Esophagus mucosa (tissue), 1 donor: ENCODE results near the gene MFRP. TPM values are rescaled to one million over a fixed set of nuclear protein-coding genes. Genes with fewer than 3 reads are reported as not detected.

Experiments
- ATAC-seq: fragments of 200-7000 bp; cut with Tn5 transposase; one replicate; pipeline ENCODE4 v1.9.1; 2020
- total RNA-seq: library from RNA; stranded (reverse); gene quantifications from one replicate; pipeline ENCODE4 v1.2.4, GENCODE V29; 2023
- donor health status: DM: yes; HTN: yes; CAD: no.

The MFRP gene
- total RNA-seq, 1 donor from 2014 or later: not detected

- no peak for ATAC-seq
These were observed 26.8 kb upstream of the MFRP start for GRCh38 chr11:119373059-119373920.

DNA sequence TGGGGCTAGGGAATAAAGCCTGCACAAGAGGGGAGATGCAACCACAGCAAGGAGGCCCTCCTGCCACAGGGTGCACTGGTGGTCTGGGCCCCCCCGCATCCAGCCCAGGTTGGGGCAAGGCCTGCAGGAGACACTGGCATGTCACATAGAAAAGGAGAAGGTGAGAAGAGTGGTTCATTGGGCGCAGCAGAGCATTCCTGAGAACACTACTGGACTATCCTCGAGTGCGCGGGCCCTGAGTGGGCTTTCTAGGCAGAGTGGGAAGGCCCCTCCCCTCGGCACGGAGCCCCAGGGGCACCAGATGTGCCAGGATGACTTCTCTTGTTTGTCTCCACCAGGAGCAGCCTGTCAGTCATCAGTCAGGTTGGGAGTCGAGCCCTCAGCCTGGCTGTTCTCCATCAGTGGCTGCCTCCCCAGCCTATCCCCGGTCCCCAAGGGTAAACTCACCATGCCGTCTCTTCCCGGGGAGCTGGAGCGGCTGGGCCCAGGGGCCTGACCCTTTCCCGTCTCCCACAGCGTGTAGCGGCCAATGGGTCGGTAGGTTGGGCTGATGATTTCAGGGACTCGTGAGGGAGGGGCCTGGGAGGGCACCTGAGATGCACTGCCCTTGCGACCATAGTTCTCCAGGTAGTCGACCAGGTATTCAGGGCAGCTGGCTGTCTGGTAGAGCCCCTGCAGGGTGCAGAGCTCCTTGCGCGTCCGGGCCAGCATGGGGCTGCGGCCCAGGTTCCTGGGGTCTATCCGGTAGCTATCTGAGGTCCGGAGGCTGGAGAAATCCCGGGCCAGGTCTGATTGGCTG lies 26.0 kb upstream of the MFRP start:
- no peak for ATAC-seq

DNA sequence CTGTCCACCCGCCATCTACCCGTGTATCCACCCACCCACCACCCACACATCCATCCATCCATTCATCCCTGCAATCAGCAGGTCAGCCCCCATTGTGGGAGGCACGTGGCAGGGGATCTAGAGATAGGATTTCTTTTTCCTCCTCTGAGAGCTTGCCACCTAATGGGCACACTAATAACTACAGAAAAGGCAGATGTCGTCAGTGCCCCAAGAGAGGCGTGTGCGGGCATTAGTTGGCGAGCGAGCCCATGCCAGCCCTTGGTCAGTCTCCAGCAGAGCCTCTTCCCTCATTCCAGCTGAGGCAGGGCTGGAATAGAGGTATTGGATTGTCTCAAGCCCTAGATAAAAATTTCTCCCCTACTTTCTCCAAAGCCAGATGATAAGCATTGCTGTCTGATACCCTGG lies 25.3 kb upstream of the MFRP start:
- ATAC-seq: peak; percentile 34

DNA sequence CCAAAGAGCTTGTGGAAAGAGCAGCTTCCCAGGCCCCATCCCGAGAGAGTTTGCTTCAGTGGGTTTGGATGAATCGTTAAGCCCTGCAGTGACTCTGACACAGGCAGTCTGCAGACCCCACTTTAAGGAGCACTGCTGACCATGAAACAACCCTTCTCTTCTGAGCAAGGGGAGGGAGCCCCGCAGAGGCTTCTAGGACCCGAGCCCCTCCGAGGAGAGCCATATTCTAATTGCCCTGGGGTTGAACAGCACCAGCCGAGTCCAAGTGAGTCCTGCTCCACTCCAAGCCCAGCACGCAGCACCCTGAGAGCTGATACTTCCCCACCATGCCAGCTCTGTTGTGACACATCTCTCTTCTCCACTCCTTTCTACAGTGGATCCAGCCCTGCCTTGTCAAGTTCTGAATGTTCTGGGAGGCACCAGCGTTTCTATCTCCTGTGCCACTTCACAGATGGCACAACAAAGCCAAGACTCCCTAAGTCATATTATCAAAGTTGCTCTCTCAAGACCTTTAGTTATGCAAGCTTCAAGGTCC lies 24.6 kb upstream of the MFRP start:
- no peak for ATAC-seq

GRCh38 chr11:119370486-119371046 lies 24.1 kb upstream of the MFRP start:
- ATAC-seq: peak; percentile 15

- no peak for ATAC-seq
These were observed 22.8 kb upstream of the MFRP start for GRCh38 chr11:119369132-119369925.

DNA sequence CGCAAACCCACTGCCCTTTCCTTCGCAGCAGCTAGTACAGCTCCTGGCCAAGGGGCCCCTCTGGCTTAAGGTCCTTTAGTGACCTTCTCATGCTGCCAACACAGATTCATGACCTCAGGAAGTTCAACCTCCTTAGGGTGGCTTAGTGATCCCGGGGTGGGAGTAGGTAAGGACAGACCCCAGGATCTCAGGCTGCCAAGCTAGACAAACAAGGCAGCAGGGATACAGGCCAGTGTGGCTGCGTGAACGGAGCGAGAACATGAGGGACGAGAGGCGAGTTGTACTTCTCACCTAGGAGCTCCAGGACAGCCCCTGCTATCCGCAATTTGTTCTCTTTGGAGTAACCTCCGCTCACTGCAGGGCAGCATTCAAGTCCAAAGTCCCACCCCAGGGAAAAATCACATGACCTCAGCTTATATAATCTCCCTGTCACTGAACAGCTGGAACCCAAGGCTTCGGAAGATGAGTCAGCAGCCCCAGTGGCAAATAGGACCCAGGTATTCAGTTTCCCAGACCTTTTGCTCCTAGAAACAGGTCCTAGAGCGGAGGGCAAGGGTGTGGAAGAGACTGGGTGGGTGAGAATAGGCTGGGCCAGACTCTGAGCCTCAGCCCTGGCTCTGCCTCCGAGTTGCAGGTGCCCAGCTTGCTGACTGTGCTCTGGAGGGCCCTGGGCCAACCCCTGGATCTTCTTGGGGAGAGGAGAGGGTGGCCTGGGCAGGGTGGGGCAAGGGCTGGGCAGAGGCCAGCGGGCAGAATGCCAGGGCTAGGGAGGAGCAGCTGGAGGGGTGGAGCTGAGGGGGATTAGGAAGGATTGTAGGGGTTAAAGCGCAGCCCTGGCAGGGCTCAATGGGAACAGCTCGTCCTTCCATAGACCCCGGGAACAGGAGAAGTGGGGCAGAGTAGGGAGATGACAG lies 21.9 kb upstream of the MFRP start:
- ATAC-seq: peak; percentile 85

GRCh38 chr11:119367661-119368120 lies 21.2 kb upstream of the MFRP start:
- peak; percentile 29 for ATAC-seq

GRCh38 chr11:119366690-119367620 lies 20.4 kb upstream of the MFRP start:
- no peak for ATAC-seq

GRCh38 chr11:119365071-119365591 lies 18.6 kb upstream of the MFRP start:
- ATAC-seq: no peak

DNA sequence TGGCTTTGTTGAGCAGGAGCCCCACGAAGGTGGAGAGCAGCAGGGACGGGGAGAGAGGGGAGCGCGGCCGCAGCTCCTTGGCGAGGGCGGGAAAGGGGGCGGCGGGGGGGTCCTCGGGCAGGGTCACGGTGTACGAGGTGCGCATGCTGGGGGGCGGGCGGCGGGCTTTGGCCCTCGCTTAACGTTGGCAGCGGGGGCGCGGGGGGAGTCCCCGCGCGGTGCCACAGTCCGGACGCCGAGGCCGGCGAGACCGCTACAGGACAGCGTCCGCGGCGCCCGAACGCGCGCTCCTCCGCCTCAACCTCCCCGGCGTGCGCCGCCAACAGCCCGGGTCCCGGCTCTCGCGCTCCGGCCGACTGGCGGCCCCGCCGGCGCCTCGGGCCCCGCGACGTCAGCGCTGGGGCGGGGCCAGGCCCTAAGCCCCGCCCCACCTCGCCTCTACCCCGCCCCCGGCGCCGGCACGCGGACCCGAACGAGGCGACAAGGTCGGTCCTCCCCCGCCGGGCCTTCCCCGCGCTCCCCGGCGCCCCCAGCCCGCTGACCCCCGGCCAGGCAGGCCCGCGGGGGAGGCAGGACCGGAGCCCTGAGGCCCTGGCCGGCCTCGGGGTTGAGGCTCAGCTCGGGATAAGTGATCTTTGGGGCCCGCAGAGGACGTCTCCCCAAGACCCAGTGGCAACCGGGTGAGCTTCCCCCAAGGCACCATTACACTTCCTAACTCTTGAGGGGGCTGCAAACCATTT lies 17.5 kb upstream of the MFRP start:
- ATAC-seq: peak; percentile 28

- no peak for ATAC-seq
These were observed 16.8 kb upstream of the MFRP start for GRCh38 chr11:119363081-119363850.

DNA sequence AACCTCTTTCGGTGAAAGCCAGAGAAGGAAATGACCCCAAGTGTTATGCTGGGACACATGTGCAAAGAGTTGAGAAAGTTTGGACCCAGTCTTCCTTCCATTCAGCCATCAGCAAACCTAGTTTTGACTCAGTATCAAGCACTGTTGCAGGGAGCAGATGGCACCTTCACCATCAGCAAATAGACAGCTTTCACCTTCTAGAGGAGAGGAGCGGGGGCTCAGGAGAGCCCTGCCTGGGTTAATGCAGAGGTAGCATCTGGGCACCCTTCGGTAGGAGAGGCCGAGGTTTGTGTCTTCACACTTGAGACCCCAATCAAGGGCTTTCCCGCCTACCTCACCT lies 16.2 kb upstream of the MFRP start:
- no peak for ATAC-seq

GRCh38 chr11:119361941-119362725 lies 15.6 kb upstream of the MFRP start:
- no peak for ATAC-seq

- peak; percentile 79 for ATAC-seq
These were observed 14.7 kb upstream of the MFRP start for GRCh38 chr11:119361056-119361787.

DNA sequence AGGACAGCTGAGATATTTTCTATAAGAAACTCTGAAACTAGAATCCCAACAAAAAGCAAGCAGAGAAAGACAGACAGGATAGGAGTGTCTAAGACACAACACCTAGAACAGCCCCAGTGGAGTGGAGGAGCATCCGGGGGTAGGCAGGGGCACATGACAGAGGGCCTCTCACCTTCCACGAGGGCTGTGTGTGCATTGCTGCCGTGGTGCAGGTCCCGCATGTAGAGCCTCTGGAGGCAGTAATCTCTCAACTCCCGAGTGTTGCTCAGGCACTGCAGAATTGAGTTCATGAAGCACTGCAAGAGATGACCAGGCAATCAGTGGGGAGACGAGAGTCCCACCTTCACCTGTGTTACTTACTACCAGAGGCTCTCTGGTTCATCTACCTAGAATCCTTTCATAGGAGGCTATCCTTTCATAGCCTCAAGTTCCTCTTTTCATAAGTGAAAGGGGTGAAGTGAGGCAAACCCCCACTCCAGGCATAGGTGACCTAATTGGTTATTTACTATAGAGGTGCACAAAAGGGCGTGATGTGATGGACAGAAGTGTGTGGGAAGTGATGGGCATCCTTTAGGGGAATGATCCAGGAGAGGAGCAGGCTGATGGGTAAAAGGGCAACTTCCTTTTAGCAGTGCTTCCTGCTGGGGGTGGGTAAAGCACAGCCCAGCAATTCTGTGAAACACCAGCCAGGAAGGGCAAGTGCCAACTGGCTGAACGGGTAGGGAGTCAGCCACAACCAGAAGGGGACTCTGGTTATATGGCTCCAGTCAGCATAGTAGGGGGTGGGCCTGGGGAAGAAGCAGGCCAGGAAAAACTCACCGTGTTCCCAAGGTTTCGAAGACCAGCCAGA lies 13.1 kb upstream of the MFRP start:
- no peak for ATAC-seq
